ENCODE measurements around the gene CXCL8. TPM values are rescaled to one million over a fixed set of nuclear protein-coding genes. Genes with fewer than 3 reads are reported as not detected.

CXCL8 gene
- total RNA-seq, 1 donor from 2014 or later: 3.3 TPM

DNA sequence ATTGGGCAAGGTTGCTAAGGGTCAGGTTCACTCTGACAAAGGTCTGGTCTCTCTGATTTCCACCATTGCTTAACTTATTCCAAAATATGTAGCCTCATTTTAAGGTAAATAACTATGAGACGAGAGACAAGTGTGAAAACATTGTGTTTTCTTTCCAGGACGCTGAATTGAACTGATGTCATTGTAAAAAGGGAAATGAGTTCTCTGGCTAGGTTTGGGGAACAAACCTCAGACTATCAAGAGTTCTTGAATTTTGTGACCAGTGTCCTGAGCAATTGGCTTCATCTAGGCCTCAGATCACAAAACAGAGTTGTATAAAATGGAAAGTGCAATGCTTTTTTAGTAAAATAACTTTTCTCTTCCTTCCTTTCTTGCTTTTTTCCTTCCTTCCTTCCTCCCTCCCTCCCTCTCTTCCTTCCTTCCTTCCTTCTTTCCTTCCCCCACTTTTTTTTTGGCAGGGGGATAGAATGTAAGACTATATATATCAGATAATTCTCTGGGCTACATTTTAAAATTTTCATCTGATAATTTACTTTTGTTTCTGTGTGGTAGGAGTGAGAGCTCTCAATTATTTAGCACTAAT, 30.8 kb upstream of the CXCL8 start:
- no peaks in the 10 kb centered on the region for H3K9me3 Mint-ChIP-seq
- H3K4me3 Mint-ChIP-seq: no peak overlapping the region
- no peaks in the 10 kb centered on the region for H3K36me3 Mint-ChIP-seq
- no peak overlapping the region for H3K27ac Mint-ChIP-seq
- no peak for DNase-seq (ENCODE audit: extremely low spot score, unreplicated experiment)
- TF ChIP-seq, protein P1, sequence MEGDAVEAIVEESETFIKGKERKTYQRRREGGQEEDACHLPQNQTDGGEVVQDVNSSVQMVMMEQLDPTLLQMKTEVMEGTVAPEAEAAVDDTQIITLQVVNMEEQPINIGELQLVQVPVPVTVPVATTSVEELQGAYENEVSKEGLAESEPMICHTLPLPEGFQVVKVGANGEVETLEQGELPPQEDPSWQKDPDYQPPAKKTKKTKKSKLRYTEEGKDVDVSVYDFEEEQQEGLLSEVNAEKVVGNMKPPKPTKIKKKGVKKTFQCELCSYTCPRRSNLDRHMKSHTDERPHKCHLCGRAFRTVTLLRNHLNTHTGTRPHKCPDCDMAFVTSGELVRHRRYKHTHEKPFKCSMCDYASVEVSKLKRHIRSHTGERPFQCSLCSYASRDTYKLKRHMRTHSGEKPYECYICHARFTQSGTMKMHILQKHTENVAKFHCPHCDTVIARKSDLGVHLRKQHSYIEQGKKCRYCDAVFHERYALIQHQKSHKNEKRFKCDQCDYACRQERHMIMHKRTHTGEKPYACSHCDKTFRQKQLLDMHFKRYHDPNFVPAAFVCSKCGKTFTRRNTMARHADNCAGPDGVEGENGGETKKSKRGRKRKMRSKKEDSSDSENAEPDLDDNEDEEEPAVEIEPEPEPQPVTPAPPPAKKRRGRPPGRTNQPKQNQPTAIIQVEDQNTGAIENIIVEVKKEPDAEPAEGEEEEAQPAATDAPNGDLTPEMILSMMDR (conservative IDR thresholded peaks at IDR 0.05): no peak
- no peaks in the 10 kb centered on the region for H3K27me3 Mint-ChIP-seq
- no peaks in the 10 kb centered on the region for H3K4me1 Mint-ChIP-seq (ENCODE audit: unreplicated experiment)

- Mint-ChIP-seq H3K9me3 (no peaks in the 10 kb centered on the region), H3K4me1 (ENCODE audit: unreplicated experiment) (no peaks in the 10 kb centered on the region), H3K4me3 (no peak overlapping the region), H3K27me3 (no peaks in the 10 kb centered on the region), H3K27ac (no peak overlapping the region), H3K36me3 (no peaks in the 10 kb centered on the region)
- TF ChIP-seq, protein P1 (conservative IDR thresholded peaks at IDR 0.05): no peak
- no peak for DNase-seq (ENCODE audit: extremely low spot score, unreplicated experiment)
Observed at GRCh38 chr4:73710094-73710493, 30.3 kb upstream of the CXCL8 start.

- Mint-ChIP-seq H3K4me3 (no peak overlapping the region), H3K27ac (no peak overlapping the region), H3K27me3 (peaks cover 4% of the 10 kb centered on the region), H3K9me3 (no peaks in the 10 kb centered on the region), H3K36me3 (no peaks in the 10 kb centered on the region), H3K4me1 (ENCODE audit: unreplicated experiment) (no peaks in the 10 kb centered on the region)
- TF ChIP-seq, protein P1 (conservative IDR thresholded peaks at IDR 0.05): no peak
- DNase-seq (ENCODE audit: extremely low spot score, unreplicated experiment): no peak
Observed at GRCh38 chr4:73711989-73712388, 28.4 kb upstream of the CXCL8 start.

- H3K27me3 Mint-ChIP-seq: peaks cover 4% of the 10 kb centered on the region
- TF ChIP-seq, protein P1 (conservative IDR thresholded peaks at IDR 0.05): no peak
- no peaks in the 10 kb centered on the region for H3K9me3 Mint-ChIP-seq
- no peak overlapping the region for H3K27ac Mint-ChIP-seq
- no peaks in the 10 kb centered on the region for H3K4me1 Mint-ChIP-seq (ENCODE audit: unreplicated experiment)
- DNase-seq (ENCODE audit: extremely low spot score, unreplicated experiment): no peak
- H3K4me3 Mint-ChIP-seq: no peak overlapping the region
- H3K36me3 Mint-ChIP-seq: no peaks in the 10 kb centered on the region
Observed at GRCh38 chr4:73713650-73714049, 26.7 kb upstream of the CXCL8 start.

- H3K27ac Mint-ChIP-seq: no peak overlapping the region
- H3K36me3 Mint-ChIP-seq: no peaks in the 10 kb centered on the region
- H3K4me1 Mint-ChIP-seq (ENCODE audit: unreplicated experiment): no peaks in the 10 kb centered on the region
- H3K4me3 Mint-ChIP-seq: no peak overlapping the region
- no peaks in the 10 kb centered on the region for H3K9me3 Mint-ChIP-seq
- no peak for DNase-seq (ENCODE audit: extremely low spot score, unreplicated experiment)
- TF ChIP-seq, protein P1 (conservative IDR thresholded peaks at IDR 0.05): no peak
- H3K27me3 Mint-ChIP-seq: peaks cover 4% of the 10 kb centered on the region
Observed at GRCh38 chr4:73714647-73715046, 25.7 kb upstream of the CXCL8 start.

- no peaks in the 10 kb centered on the region for H3K9me3 Mint-ChIP-seq
- H3K4me3 Mint-ChIP-seq: no peak overlapping the region
- TF ChIP-seq, protein P1 (conservative IDR thresholded peaks at IDR 0.05): no peak
- H3K27ac Mint-ChIP-seq: no peak overlapping the region
- DNase-seq (ENCODE audit: extremely low spot score, unreplicated experiment): no peak
- peaks cover 5% of the 10 kb centered on the region for H3K27me3 Mint-ChIP-seq
- no peaks in the 10 kb centered on the region for H3K36me3 Mint-ChIP-seq
- H3K4me1 Mint-ChIP-seq (ENCODE audit: unreplicated experiment): no peaks in the 10 kb centered on the region
Observed at GRCh38 chr4:73715659-73716058, 24.7 kb upstream of the CXCL8 start.
